HUES48 (cell line): ENCODE data around the gene OR11A1.

Experiments
- H3K27ac ChIP-seq: one replicate; pipeline ENCODE4 v1.7.0; 2013; ENCODE audit warnings: low read depth, low read length, inconsistent platforms
- H3K27me3 ChIP-seq: 2 replicates; pipeline ENCODE4 v1.6.1; 2013; ENCODE audit warnings: mild to moderate bottlenecking, low read length; ENCODE audit not compliant: control insufficient read depth, insufficient read depth
- H3K36me3 ChIP-seq: 2 replicates; pipeline ENCODE4 v1.6.1; 2013; ENCODE audit warnings: low read length; ENCODE audit not compliant: control insufficient read depth, insufficient read depth
- H3K4me1 ChIP-seq: 2 replicates; pipeline ENCODE4 v1.6.1; 2013; ENCODE audit warnings: mild to moderate bottlenecking, low read length; ENCODE audit not compliant: control insufficient read depth, insufficient read depth
- H3K4me3 ChIP-seq: 2 replicates; pipeline ENCODE4 v1.5.1; 2013; ENCODE audit warnings: mild to moderate bottlenecking, low read depth, low read length
- H3K9ac ChIP-seq: 2 replicates; pipeline ENCODE4 v1.6.1; 2013; ENCODE audit warnings: mild to moderate bottlenecking, low read depth, low read length, moderate library complexity
- H3K9me3 ChIP-seq: 2 replicates; pipeline ENCODE4 v1.6.1; 2013; ENCODE audit warnings: low read length; ENCODE audit not compliant: control insufficient read depth, insufficient read depth

The OR11A1 gene, protein sequence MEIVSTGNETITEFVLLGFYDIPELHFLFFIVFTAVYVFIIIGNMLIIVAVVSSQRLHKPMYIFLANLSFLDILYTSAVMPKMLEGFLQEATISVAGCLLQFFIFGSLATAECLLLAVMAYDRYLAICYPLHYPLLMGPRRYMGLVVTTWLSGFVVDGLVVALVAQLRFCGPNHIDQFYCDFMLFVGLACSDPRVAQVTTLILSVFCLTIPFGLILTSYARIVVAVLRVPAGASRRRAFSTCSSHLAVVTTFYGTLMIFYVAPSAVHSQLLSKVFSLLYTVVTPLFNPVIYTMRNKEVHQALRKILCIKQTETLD

DNA sequence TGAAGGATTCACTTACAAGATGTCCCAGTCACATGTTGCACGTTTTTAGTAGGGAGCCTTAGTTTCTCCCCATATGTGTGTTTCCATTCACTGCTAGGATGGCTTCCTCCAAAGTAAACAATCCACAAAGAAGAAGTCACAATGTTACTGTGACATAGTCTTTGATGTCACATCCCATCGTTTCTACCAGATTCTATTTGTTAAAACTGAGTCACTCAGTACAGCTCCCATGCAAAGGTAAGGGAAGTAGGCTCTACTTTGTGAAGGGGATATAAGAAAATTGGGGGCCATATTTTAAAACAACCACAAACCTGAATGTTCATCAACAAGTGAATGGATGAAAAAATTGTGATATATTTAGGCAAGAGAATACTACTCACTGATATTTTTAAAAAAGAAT is at the start of gene OR11A1, which contains the start of gene OR2H1:
Gene OR11A1 (minus strand): TSS at position 101 of the 400 bp plus-strand sequence. CDS start 29,430 bp downstream, outside the sequence.
Gene OR2H1 (plus strand): TSS at position 185 of the 400 bp plus-strand sequence. CDS start 4,615 bp downstream, outside the sequence.
- Histone ChIP-seq H3K9ac (no peak within 1 kb of the TSS), H3K9me3 (no peaks in the 10 kb centered on the region), H3K4me1 (no peaks in the 10 kb centered on the region), H3K27ac (no peak within 1 kb of the TSS), H3K27me3 (no peaks in the 10 kb centered on the region), H3K4me3 (no peak within 1 kb of the TSS), H3K36me3 (no peaks in the 10 kb centered on the region)

DNA sequence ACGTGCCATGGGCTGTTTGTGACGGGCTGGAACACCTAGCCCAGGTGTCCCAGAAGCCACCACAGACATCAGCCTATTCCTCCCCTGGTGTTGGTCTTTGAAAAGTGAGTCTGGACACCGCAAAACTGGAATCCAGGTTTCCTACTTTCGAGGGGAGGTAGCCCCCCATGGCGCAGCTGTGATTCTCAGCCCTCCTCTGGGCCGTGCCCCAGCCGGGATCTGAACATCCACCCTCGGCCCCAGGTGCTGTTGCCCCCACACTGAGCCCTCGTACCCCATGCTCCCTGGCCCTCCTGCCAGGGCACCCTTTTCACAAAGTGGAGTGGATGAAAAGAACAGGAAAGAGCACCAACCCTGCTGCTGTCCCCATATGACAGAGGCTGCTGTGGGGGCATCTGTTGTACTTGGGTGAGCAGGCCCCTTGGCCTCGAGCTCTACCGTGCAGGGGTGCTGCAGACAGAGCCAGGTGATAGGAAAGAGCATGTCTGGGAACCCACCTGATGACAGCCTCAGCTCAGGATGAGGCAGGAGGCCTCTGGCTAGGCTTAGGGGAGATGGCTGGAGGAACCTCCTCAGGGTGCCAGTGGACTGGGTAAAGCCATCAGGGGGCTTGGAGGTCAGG is 49.7 kb upstream of the OR11A1 start:
- Histone ChIP-seq H3K9me3 (no peaks in the 10 kb centered on the region), H3K9ac (no peak overlapping the region), H3K4me3 (no peak overlapping the region), H3K27ac (no peak overlapping the region), H3K4me1 (0 out of 2 replicates have a peak, but pooled peaks cover 4% of the 10 kb centered on the region), H3K27me3 (no peaks in the 10 kb centered on the region), H3K36me3 (no peaks in the 10 kb centered on the region)

DNA sequence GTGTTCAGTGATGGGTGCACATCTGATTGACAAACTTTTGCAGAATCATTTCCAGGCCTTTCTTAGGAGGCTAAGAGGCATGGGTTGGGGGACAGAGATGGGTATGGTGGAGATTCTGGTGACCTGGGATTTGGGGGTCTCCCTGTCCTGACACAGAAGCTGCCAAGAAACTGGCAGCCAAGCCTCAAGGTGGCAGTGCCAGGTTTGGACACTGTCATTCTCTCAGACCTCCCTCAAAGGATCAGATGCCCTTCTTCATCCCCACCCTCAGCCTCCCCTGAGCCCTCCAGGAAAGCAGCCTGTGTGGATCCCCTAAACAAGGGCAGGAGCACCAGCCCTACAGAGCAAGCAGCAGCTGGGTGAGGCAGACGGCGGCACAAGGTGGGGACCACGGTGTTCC is 48.9 kb upstream of the OR11A1 start:
- H3K36me3 ChIP-seq = no peaks in the 10 kb centered on the region
- H3K27ac ChIP-seq = no peak overlapping the region
- H3K27me3 ChIP-seq = no peaks in the 10 kb centered on the region
- no peak overlapping the region for H3K9ac ChIP-seq
- no peaks in the 10 kb centered on the region for H3K9me3 ChIP-seq
- H3K4me1 ChIP-seq = 0 out of 2 replicates have a peak, but pooled peaks cover 4% of the 10 kb centered on the region
- no peak overlapping the region for H3K4me3 ChIP-seq

DNA sequence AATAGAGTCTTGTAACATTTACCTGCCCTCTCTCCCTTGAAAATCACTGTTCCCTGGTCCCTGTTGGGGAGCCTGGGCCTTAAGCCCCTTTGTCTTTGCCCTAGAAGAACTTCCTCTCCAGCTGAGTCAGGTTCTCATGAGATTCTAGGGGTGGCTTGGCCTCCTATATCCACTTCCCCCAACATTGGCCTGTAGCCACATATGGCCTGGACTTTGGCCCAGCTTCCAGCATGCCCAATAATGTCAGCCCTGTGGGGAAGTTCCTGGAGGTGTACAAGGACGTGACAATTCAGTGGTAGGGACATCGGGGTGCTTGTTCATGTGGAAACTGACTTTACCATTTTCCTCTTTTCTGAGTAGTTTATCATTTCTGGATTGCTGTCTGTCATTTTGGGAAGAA is 48.1 kb upstream of the OR11A1 start:
- Histone ChIP-seq H3K4me3 (no peak overlapping the region), H3K27me3 (no peaks in the 10 kb centered on the region), H3K36me3 (no peaks in the 10 kb centered on the region), H3K4me1 (no peaks in the 10 kb centered on the region), H3K27ac (no peak overlapping the region), H3K9ac (no peak overlapping the region), H3K9me3 (no peaks in the 10 kb centered on the region)

DNA sequence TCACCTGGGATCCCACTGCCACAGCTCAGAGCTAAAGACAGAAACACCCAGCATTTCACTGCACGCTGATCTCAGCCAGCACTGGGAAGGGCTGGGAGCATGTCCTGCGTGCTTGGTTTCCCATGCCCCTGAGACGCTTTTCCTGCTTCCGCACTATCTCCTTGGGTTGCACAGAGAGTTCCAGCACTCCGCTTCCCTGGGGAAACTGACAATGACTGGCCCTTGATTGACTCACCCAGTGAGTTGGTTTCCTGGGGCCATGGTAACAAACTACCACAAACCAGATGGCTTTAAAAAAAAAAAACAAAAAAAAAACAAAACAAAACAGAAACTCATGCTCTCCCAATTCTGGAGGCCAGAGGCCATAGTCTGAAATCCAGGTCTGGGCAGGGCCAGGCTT is 45.7 kb upstream of the OR11A1 start:
- Histone ChIP-seq H3K36me3 (no peaks in the 10 kb centered on the region), H3K9me3 (no peaks in the 10 kb centered on the region), H3K27me3 (no peaks in the 10 kb centered on the region), H3K27ac (no peak overlapping the region), H3K4me1 (no peaks in the 10 kb centered on the region), H3K4me3 (no peak overlapping the region), H3K9ac (no peak overlapping the region)

DNA sequence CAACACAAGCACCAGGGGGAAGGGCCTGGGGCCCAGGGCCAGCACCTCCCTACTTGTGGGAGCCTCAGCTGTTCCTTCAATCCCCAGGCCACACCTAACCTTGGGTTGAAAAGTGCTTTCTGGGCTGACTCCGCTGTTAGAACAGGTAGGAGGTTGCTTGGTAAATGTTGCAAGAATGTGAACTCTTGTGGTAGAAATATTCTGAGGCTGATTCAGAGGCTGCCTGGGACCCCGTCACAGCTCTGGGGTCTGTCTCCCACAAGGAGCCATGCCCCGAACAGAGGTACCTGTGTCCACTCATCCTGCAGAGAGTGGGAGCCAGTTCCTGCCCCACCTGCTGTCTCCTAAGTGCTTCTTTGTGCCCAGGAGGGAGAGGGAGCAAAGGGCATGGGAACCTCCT is 45.3 kb upstream of the OR11A1 start:
- Histone ChIP-seq H3K27me3 (no peaks in the 10 kb centered on the region), H3K9ac (no peak overlapping the region)

DNA sequence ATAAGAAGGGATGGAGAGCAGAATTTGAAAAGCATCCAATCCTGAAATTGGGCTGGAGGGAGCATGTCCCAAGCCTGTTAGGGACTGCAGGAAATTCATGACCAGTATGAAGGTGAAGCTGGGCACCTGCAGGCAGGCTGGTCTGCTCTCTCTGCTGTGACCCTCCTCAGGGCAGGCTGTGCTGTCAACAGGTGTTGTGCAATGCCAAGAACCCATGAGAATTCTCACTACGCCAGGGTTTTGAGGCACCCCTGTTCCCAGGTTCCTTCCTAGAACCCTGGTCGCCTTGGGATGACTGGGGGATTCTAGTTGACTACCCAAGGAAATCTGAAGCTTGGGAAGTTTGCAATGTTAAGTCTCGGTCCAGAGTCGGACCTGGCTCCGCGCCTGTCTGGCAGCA is 44.2 kb upstream of the OR11A1 start:
- H3K27ac ChIP-seq = no peak overlapping the region
- H3K36me3 ChIP-seq = no peaks in the 10 kb centered on the region
- H3K4me1 ChIP-seq = no peaks in the 10 kb centered on the region
- H3K4me3 ChIP-seq = no peak overlapping the region
- no peak overlapping the region for H3K9ac ChIP-seq
- H3K9me3 ChIP-seq = no peaks in the 10 kb centered on the region
- H3K27me3 ChIP-seq = no peaks in the 10 kb centered on the region

More for the DNA sequence above, 45.3 kb upstream of the OR11A1 start:
- H3K4me3 ChIP-seq = no peak overlapping the region
- no peaks in the 10 kb centered on the region for H3K36me3 ChIP-seq
- no peaks in the 10 kb centered on the region for H3K9me3 ChIP-seq
- H3K4me1 ChIP-seq = no peaks in the 10 kb centered on the region
- H3K27ac ChIP-seq = no peak overlapping the region

DNA sequence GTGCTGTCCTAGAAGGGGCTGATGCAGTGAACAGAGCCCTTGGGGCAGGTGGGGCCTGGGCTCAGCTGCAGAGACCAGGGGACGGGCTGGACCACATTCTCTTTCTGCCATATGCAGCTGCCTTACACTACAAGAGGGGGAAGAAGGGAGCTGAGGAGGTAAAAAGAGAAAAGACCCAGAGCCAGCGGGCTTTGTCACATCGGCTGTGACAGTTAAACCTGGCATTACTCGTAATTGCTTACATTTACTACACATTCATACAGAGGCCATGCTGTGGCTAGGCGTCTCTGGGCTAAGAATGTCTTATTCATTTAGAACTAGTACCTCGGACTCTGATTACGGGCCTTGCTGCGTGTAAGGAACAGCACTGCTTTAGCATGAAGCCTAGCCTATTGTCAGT is 43.7 kb upstream of the OR11A1 start:
- Histone ChIP-seq H3K27ac (no peak overlapping the region), H3K27me3 (no peaks in the 10 kb centered on the region), H3K4me1 (no peaks in the 10 kb centered on the region), H3K9ac (no peak overlapping the region), H3K36me3 (no peaks in the 10 kb centered on the region), H3K4me3 (no peak overlapping the region), H3K9me3 (no peaks in the 10 kb centered on the region)

DNA sequence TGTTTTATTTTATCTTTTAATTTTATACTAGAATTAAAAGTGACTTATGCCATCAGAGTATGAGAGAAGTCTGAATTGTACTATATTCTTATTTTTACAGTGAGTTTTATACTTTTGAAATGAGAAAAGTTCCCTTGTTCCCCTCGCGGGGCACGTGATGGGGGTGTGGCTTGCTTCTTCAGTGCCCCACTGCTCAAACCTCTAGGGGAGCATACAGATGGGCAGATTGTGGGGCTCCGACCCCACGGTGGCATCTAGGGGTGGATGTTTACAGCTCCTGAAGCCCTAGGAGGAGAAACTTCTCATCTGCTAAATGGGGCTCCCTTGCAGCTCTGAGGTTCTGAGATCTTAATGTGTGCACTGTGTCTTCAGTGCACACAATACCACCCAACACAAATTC is 42.8 kb upstream of the OR11A1 start:
- H3K9me3 ChIP-seq = no peaks in the 10 kb centered on the region

DNA sequence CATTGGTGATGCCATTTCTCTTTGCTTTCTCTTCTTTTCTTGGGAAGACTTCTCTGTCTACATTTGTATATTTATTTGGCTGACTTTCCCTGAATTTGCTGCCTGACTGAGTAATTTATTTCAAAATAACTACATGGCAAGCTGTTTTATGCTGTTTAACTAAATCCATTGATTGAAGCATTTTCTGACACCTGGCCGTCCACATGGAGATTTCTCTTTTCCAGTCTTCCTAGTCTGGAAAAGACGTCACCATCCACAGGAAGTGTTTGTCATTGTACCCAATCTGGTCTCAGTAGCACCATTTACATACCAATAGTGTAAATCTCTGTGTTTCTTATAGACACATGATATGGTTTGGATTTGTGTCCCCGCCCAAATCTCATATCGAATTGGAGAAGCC is 40.1 kb upstream of the OR11A1 start:
- Histone ChIP-seq H3K27ac (no peak overlapping the region), H3K9ac (no peak overlapping the region), H3K27me3 (no peaks in the 10 kb centered on the region), H3K9me3 (no peaks in the 10 kb centered on the region), H3K4me1 (no peaks in the 10 kb centered on the region), H3K36me3 (no peaks in the 10 kb centered on the region), H3K4me3 (no peak overlapping the region)

More for the DNA sequence above, 42.8 kb upstream of the OR11A1 start:
- Histone ChIP-seq H3K9ac (no peak overlapping the region), H3K4me1 (no peaks in the 10 kb centered on the region), H3K27ac (no peak overlapping the region), H3K36me3 (no peaks in the 10 kb centered on the region), H3K27me3 (no peaks in the 10 kb centered on the region), H3K4me3 (no peak overlapping the region)

DNA sequence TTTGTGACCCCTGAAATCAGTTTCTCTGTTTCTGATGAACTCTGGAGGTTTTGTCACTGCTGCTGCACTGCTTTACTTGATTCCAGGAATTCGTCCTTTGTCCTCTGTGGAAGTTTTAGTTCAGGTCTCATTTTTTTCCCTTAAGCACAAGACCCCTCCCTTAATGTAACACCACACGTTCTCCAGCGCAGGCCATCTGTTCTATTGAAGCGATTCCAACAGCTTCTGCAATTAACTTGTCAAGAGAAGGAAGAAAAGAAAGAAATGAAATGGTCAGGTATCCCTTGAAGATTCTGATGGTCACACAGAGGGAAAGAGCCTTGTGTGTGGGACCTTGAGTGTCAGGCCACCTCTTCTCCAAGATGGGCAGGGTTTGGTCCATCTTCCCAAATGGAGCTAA is 38.7 kb upstream of the OR11A1 start:
- Histone ChIP-seq H3K36me3 (no peaks in the 10 kb centered on the region), H3K4me3 (no peak overlapping the region), H3K27me3 (no peaks in the 10 kb centered on the region), H3K27ac (no peak overlapping the region), H3K9ac (no peak overlapping the region), H3K4me1 (no peaks in the 10 kb centered on the region), H3K9me3 (no peaks in the 10 kb centered on the region)
